ENCODE data around the gene PNPLA7. TPM values are rescaled to one million over a fixed set of nuclear protein-coding genes. Genes with fewer than 3 reads are reported as not detected.

The PNPLA7 gene
- total RNA-seq, 2 experiments from 2014 or later, result 3.8 to 4.4 TPM

- Mint-ChIP-seq H3K4me1 (peaks cover 11% of the 10 kb centered on the region), H3K27me3 (no peaks in the 10 kb centered on the region), H3K36me3 (ENCODE audit: low read depth) (peaks cover 7% of the 10 kb centered on the region), H3K4me3 (no peak overlapping the region), H3K27ac (peak overlapping the region; percentile 0), H3K9me3 (no peaks in the 10 kb centered on the region)
- ChIA-PET CTCF (no interaction called here), POLR2A (no interaction called here)
- no peak for DNase-seq
Measured at GRCh38 chr9:137583347-137583746, 33.1 kb upstream of the PNPLA7 start.

GRCh38 chr9:137582286-137582860, 32.2 kb upstream of the PNPLA7 start:
- no peaks in the 10 kb centered on the region for H3K27me3 Mint-ChIP-seq
- H3K36me3 Mint-ChIP-seq (ENCODE audit: low read depth), result no peaks in the 10 kb centered on the region
- ChIA-PET CTCF (interaction anchor here (0.6 kb wide), 1 partner anchor 94 kb away, joined by 3 read pairs; no protein-coding TSS in a partner anchor), POLR2A (no interaction called here)
- no peak overlapping the region for H3K4me3 Mint-ChIP-seq
- DNase-seq, result peak; percentile 35
- H3K27ac Mint-ChIP-seq, result no peak overlapping the region
- H3K4me1 Mint-ChIP-seq, result peaks cover 11% of the 10 kb centered on the region
- H3K9me3 Mint-ChIP-seq, result no peaks in the 10 kb centered on the region

- Mint-ChIP-seq H3K27ac (no peak overlapping the region), H3K9me3 (no peaks in the 10 kb centered on the region), H3K27me3 (no peaks in the 10 kb centered on the region), H3K36me3 (ENCODE audit: low read depth) (no peaks in the 10 kb centered on the region), H3K4me1 (peaks cover 16% of the 10 kb centered on the region), H3K4me3 (no peak overlapping the region)
- ChIA-PET CTCF (interaction anchor here (0.6 kb wide), 1 partner anchor 95 kb away, joined by 3 read pairs; no protein-coding TSS in a partner anchor), POLR2A (no interaction called here)
- DNase-seq, result no peak
Measured at GRCh38 chr9:137581361-137582285, 31.4 kb upstream of the PNPLA7 start.

- DNase-seq, result no peak
- ChIA-PET POLR2A (no interaction called here), CTCF (interaction anchor here (4.9 kb wide), 1 partner anchor 8 kb away, joined by 37 read pairs; the partner anchor contains the start of gene ZMYND19)
- Mint-ChIP-seq H3K4me1 (peaks cover 23% of the 10 kb centered on the region), H3K4me3 (no peak overlapping the region), H3K36me3 (ENCODE audit: low read depth) (peaks cover 5% of the 10 kb centered on the region), H3K9me3 (no peaks in the 10 kb centered on the region), H3K27me3 (no peaks in the 10 kb centered on the region), H3K27ac (no peak overlapping the region)
Measured at GRCh38 chr9:137580954-137581322, 30.7 kb upstream of the PNPLA7 start.

- H3K27ac Mint-ChIP-seq, result no peak overlapping the region
- ChIA-PET CTCF (interaction anchor here (1.0 to 4.9 kb wide), 4 partner anchors 8 to 41 kb away, joined by 3 to 37 read pairs (median 4); partner anchors contain the start of gene ZMYND19), POLR2A (no interaction called here)
- no peaks in the 10 kb centered on the region for H3K27me3 Mint-ChIP-seq
- H3K9me3 Mint-ChIP-seq, result no peaks in the 10 kb centered on the region
- H3K36me3 Mint-ChIP-seq (ENCODE audit: low read depth), result peaks cover 11% of the 10 kb centered on the region
- DNase-seq, result peak; percentile 20
- peaks cover 28% of the 10 kb centered on the region for H3K4me1 Mint-ChIP-seq
- no peak overlapping the region for H3K4me3 Mint-ChIP-seq
Measured at GRCh38 chr9:137580209-137580953, 30.2 kb upstream of the PNPLA7 start.

- Mint-ChIP-seq H3K9me3 (no peaks in the 10 kb centered on the region), H3K36me3 (ENCODE audit: low read depth) (peaks cover 19% of the 10 kb centered on the region), H3K27ac (peak overlapping the region; percentile 75), H3K4me3 (peak overlapping the region; percentile 79), H3K27me3 (no peaks in the 10 kb centered on the region), H3K4me1 (peaks cover 34% of the 10 kb centered on the region)
- CTCF ChIA-PET, result interaction anchor here (0.6 to 4.9 kb wide), 8 partner anchors 9 to 157 kb away, joined by 3 to 37 read pairs (median 3); partner anchors contain the start of genes MRPL41 and ZMYND19
- no peak for DNase-seq
- POLR2A ChIA-PET, result interaction anchor here (1.0 kb wide), 1 partner anchor 12 kb away, joined by 3 read pairs; no protein-coding TSS in a partner anchor
Measured at GRCh38 chr9:137579259-137579604, 29.0 kb upstream of the PNPLA7 start.

GRCh38 chr9:137578518-137579258, 28.5 kb upstream of the PNPLA7 start, which contains the start of gene DPH7:
Gene DPH7, minus strand, starts transcription at chr9:137578925. Its CDS starts 148 bp downstream, at chr9:137578777.
- Mint-ChIP-seq H3K9me3 (no peaks in the 10 kb centered on the region), H3K4me1 (peaks cover 34% of the 10 kb centered on the region), H3K36me3 (ENCODE audit: low read depth) (peaks cover 24% of the 10 kb centered on the region), H3K27me3 (no peaks in the 10 kb centered on the region), H3K4me3 (peak within 1 kb of the TSS; percentile 79), H3K27ac (peak within 1 kb of the TSS; percentile 80)
- DNase-seq, result peak; percentile 95
- CTCF ChIA-PET, result interaction anchor here (0.6 to 4.9 kb wide), 9 partner anchors 10 to 156 kb away, joined by 3 to 37 read pairs (median 3); partner anchors contain the start of genes MRPL41 and ZMYND19
- POLR2A ChIA-PET, result interaction anchor here (1.0 kb wide), 1 partner anchor 12 kb away, joined by 3 read pairs; no protein-coding TSS in a partner anchor

GRCh38 chr9:137575716-137576411, 25.7 kb upstream of the PNPLA7 start:
- POLR2A ChIA-PET, result no interaction called here
- no peaks in the 10 kb centered on the region for H3K9me3 Mint-ChIP-seq
- CTCF ChIA-PET, result interaction anchor here (1.4 to 4.9 kb wide), 3 partner anchors 12 to 29 kb away, joined by 3 to 37 read pairs (median 3); partner anchors contain the start of genes ARRDC1 and ZMYND19
- H3K27ac Mint-ChIP-seq, result peak overlapping the region; percentile 78
- no peak for DNase-seq
- H3K4me3 Mint-ChIP-seq, result peak overlapping the region; percentile 27
- H3K4me1 Mint-ChIP-seq, result peaks cover 34% of the 10 kb centered on the region
- H3K36me3 Mint-ChIP-seq (ENCODE audit: low read depth), result peaks cover 35% of the 10 kb centered on the region
- H3K27me3 Mint-ChIP-seq, result no peaks in the 10 kb centered on the region

GRCh38 chr9:137575364-137575715, 25.1 kb upstream of the PNPLA7 start:
- Mint-ChIP-seq H3K36me3 (ENCODE audit: low read depth) (peaks cover 41% of the 10 kb centered on the region), H3K4me3 (no peak overlapping the region), H3K9me3 (no peaks in the 10 kb centered on the region), H3K27ac (no peak overlapping the region), H3K27me3 (no peaks in the 10 kb centered on the region), H3K4me1 (peaks cover 37% of the 10 kb centered on the region)
- ChIA-PET CTCF (interaction anchor here (1.4 kb wide), 1 partner anchor 12 kb away, joined by 3 read pairs; no protein-coding TSS in a partner anchor), POLR2A (no interaction called here)
- no peak for DNase-seq

GRCh38 chr9:137574192-137574591, 24.0 kb upstream of the PNPLA7 start:
- POLR2A ChIA-PET, result no interaction called here

GRCh38 chr9:137570566-137570965, 20.4 kb upstream of the PNPLA7 start:
- Mint-ChIP-seq H3K9me3 (no peaks in the 10 kb centered on the region), H3K36me3 (ENCODE audit: low read depth) (peaks cover 33% of the 10 kb centered on the region), H3K4me3 (no peak overlapping the region), H3K27ac (no peak overlapping the region), H3K27me3 (no peaks in the 10 kb centered on the region), H3K4me1 (peaks cover 16% of the 10 kb centered on the region)
- POLR2A ChIA-PET, result no interaction called here
- CTCF ChIA-PET, result no interaction called here
- no peak for DNase-seq

More at GRCh38 chr9:137574192-137574591, 24.0 kb upstream of the PNPLA7 start:
- Mint-ChIP-seq H3K27me3 (no peaks in the 10 kb centered on the region), H3K27ac (no peak overlapping the region), H3K4me1 (peaks cover 38% of the 10 kb centered on the region), H3K36me3 (ENCODE audit: low read depth) (peaks cover 42% of the 10 kb centered on the region), H3K4me3 (no peak overlapping the region), H3K9me3 (no peaks in the 10 kb centered on the region)
- no peak for DNase-seq
- CTCF ChIA-PET, result interaction anchor here (0.7 kb wide), 1 partner anchor 657 kb away, joined by 3 read pairs; no protein-coding TSS in a partner anchor
